Measurements from ENCODE around the gene LMBRD1. TPM values are rescaled to one million over a fixed set of nuclear protein-coding genes. Genes with fewer than 3 reads are reported as not detected.
"Not testable (repeated sequence)": the region's sequence is repeated elsewhere in the genome, so short reads cannot be mapped to it uniquely, and the experiment has no call there.

Gene LMBRD1
- total RNA-seq, 1 donor from 2014 or later = 43.9 TPM

- DNase-seq (ENCODE audit: low spot score) = no peak
These were observed 40.4 kb downstream of the LMBRD1 start for GRCh38 chr6:69756366-69756765.

DNA sequence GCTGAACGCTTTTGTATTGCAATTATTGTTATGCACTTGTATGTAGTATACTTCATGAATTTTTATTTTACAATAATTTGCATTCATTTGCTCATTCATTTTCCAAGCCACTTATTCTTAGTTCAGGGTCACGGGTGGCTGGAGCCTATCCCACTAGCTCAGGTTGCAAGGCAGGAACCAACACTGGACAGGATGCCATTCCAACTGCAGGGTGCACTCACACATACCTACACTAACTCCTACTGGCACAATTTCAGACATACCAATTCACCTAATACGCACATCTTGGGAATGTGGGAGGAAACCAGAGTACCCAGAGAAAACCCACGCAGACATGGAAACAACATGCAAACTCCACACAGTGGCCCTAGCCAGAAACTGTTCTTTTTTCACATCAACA, 61.8 kb downstream of the LMBRD1 start:
- DNase-seq (ENCODE audit: low spot score) = no peak

GRCh38 chr6:69732640-69733039, 64.2 kb downstream of the LMBRD1 start:
- no peak for DNase-seq (ENCODE audit: low spot score)

- DNase-seq (ENCODE audit: low spot score) = no peak
These were observed 64.8 kb downstream of the LMBRD1 start for GRCh38 chr6:69732045-69732444.

DNA sequence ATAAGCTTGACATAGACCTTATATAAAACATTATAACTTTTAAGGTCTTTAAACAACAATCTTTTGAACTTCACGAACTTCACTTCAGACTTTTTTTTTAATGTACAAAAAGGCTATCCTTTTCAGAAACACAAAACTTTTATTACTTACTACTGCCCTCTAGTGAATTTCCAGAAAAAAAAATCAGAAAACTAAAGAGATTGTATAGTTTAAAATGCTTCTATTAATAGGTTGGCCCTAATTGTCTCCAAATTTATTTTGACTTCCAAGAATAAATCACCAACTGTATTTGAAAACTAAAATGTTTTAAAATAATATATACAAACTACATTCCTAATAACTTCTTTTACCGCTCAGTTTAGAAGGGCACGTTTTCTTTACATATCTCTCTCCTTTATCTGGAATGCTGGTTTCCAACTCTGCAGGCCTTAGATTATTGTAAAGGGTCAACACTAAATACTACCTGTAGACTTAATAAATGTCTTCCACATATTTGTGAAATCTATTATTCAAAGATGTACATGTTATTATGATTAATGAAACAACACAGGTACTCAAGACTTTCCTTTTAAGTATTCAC, 66.8 kb downstream of the LMBRD1 start:
- no peak for DNase-seq (ENCODE audit: low spot score)

DNA sequence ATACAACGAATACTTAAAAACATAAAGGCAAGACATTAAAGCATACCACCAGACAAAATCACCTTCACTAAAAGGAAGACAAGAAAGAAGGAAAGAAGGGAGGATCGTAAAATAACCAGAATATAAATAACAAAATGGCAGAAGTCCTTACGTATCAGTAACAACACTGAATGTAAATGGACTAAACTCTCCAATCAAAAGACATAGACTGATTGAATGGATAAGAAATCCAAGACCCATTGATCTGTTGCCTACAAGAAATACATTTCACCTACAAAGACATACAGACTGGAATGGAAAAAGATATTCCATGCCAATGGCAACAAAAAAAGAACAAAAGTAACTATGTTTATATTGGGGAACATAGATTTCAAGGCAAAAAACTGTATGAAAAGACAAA, 74.1 kb downstream of the LMBRD1 start:
- DNase-seq (ENCODE audit: low spot score) = no peak

GRCh38 chr6:69719602-69720193, 77.1 kb downstream of the LMBRD1 start:
- no peak for DNase-seq (ENCODE audit: low spot score)

DNA sequence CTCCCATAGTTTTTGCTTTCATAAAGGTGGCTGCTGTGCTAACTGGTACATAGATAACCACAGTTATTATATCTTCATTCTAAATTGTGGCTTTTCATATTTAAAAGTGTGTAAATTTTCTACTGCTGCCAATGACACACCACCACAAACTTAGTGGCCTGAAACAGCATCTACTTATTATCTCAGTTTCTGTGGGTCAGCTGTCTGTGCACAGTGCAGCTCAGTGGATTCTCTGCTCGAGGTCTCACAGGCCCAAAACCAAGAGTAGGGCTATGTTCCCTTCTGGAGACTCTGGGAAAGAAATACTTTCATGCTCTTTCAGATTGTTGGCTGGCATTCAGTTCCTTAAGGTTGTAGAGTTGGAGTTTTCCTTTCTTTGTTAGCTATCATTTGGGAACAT, 90.1 kb downstream of the LMBRD1 start:
- DNase-seq (ENCODE audit: low spot score) = no peak

DNA sequence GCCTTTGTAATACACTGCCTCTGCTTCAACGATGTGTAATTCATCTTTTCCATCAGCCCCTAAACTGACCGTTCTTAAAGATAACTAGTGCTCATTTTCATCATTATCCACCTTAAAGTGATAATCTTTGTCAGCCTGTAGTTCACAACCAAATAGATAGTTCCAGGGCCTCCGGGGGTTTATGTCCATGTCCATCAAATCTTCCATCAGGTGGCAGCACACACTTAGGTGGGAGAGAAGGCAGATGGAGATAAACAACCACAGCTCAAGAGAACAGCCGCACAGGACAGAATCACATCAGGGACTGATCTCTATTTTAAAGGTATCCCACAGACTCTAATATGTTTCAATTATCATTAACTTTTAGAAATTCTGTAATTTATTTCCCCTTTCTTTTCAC, 90.9 kb downstream of the LMBRD1 start:
- no peak for DNase-seq (ENCODE audit: low spot score)

GRCh38 chr6:69704916-69705315, 91.9 kb downstream of the LMBRD1 start:
- DNase-seq (ENCODE audit: low spot score) = no peak

- DNase-seq (ENCODE audit: low spot score) = no peak
These were observed 97.2 kb downstream of the LMBRD1 start for GRCh38 chr6:69699655-69700054.

GRCh38 chr6:69696273-69696672, 100.5 kb downstream of the LMBRD1 start:
- DNase-seq (ENCODE audit: low spot score) = no peak

GRCh38 chr6:69693762-69694161, 103.0 kb downstream of the LMBRD1 start:
- no peak for DNase-seq (ENCODE audit: low spot score)

DNA sequence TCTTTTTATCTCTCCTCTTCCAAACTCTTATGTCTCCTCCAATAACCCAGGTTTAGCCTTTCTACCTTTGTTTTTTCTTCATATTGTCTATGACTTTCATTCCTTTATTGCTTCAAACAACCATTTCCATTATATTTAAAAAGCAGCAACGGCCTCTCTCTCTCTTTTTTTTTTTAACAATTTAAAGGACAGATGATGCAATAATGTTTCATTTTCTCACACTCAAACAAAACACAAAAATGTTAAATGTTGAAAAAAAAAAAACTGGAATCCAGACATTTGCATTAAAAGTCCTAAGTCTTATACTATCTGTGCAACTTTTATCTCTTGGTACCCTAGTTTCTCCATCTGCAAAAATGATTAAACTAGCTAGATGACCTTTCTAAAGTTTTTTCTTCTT, 105.8 kb downstream of the LMBRD1 start:
- no peak for DNase-seq (ENCODE audit: low spot score)

- no peak for DNase-seq (ENCODE audit: low spot score)
These were observed 116.5 kb downstream of the LMBRD1 start for GRCh38 chr6:69680302-69680701.

DNA sequence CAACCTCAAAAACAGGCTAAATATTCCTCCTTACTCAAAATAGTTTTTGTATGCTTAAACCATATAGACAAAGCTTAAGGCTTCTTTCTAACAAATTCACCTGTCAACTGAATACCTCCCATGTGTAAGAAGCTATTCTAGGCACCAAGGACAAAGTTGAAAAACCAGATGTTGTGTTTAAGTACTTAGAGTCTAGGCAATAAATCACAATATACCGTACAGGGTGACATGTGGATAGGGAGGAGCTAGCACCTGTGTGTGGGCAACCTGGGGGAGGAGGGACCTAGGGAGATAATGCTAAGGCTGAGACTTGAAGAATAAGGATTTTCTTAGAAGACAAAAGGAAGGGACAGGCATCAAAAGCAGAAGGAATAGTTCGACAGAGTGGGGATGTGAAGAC, 123.5 kb downstream of the LMBRD1 start:
- DNase-seq (ENCODE audit: low spot score) = no peak

GRCh38 chr6:69668916-69669315, 127.9 kb downstream of the LMBRD1 start:
- no peak for DNase-seq (ENCODE audit: low spot score)

DNA sequence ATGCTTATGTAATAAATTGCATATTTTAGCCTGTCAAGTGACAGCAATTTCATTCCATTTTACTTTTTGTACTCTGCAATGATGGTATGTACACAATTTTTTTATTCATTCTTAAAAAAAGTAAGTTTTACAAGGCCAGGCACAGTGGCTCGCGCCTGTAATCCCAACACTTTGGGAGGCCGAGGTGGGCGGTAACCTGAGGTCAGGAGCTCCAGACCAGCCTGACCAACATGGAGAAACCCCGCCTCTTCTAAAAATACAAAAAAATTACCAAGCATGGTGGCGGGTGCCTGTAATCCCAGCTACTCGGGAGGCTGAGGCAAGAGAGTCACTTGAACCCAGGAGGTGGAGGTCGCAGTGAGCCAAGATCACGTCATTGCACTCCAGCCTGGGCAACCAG, 130.0 kb downstream of the LMBRD1 start:
- not testable (repeated sequence) for DNase-seq (ENCODE audit: low spot score)

DNA sequence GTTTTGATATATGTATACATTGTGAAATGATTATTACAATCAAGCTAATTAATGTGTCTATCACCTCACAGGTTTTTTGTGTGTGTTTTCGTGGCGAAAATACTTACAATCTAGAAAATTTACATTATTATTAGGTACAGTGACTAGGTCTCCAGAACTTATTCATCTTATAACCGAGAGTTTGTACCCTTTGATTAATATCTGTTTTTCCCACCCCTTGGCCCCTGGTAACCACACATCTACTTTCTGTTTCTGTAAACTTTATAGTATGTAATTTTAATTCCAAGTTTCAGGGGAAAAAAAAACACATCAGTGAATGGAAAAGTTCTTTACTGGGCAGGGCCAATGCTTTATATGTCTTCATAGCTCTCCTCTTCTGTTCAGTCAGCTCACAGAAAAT, 131.4 kb downstream of the LMBRD1 start:
- no peak for DNase-seq (ENCODE audit: low spot score)

DNA sequence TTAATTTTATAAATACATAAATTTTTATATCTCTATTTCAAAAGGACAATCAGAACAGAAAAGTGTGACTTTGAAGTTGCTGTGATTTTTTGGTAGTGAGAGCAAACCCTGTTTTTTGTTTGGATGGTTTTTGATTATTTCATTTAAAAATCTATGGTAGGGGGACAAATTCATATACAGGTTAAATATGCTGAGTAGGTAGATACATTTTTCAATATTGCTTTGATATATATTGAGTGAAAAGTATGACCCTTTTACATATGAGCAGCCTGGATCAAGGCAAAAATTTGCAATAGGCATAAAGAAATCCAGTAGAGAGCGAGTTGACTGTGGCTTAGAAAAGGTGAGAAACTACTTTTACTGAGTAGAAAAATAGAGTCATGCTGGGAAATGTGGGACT, 132.3 kb downstream of the LMBRD1 start:
- DNase-seq (ENCODE audit: low spot score) = no peak

DNA sequence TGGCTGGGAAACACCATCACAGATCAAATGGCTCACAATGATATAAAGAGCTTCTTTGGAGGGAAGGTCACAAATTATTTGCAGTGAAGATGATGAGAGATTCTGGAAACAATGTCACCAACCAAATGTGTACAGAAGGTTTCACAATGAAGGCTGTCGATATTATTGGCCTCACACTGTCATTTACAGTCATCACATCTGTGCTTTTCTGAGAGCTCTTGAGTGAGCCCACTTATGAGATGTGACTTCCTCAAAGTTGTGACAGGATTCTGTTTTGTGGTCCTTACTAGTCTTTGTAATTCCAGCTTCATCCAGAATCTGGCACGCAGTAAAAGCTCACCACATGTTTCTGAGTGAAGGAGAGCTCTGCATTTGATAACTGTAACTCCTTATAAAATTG, 133.6 kb downstream of the LMBRD1 start:
- no peak for DNase-seq (ENCODE audit: low spot score)

DNA sequence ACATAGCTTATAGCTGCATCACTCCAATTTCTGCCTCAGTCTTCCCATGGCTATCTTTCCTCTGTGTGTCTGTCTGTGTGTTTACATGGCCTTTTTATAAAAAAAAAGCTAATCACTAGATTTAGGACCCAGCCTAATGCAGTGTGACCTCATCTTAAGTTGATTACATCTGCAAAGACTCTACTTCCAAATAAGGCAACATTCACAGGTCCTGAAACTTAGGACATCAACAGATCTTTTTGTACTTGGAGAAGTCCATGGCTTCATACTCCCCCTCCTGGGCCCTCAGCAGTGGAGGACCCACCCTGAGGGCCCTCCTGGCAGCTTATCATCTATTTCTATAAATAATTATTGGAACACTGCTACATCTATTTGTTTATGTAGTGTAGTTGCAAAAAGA, 146.1 kb downstream of the LMBRD1 start:
- no peak for DNase-seq (ENCODE audit: low spot score)

DNA sequence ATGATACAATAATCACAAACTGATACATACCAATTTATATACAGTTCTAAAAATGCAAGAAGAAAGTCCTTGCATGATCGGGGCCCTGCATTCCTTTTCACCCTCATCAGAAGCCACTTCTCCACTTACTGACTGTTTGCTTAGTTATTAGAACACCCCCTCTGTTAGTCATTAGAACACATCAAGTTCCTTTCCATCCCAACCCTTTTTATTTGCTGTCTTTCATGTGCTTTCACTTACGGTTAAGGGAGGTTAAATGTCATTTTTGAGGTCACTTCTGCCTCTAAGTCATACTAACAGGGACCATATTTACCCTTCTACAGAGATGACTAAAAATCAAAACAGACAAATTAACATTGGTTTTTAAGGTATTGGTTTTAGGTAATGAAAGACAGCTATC, 149.1 kb downstream of the LMBRD1 start:
- no peak for DNase-seq (ENCODE audit: low spot score)

DNA sequence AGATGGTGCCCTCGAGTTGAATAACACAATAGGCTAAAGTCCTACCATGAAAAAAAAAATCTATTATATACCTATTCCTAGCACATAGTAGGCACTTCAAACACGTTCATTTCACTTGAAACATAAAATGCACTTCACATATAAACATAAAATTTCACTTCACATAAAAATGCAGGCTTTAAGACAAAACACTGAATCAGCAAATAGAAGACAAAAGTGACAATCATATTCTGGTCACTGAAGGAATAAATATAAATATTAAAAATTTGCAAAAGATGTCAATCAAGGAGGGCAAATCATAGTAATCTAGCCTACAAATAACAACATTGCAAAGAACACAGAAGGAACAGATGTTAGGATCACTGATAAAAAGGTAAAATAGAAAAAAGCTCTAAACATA, 153.1 kb downstream of the LMBRD1 start:
- no peak for DNase-seq (ENCODE audit: low spot score)
